GM19372 (cell line): Measurements from ENCODE around the gene TBC1D28.
A peak's percentile ranks its signal among the peaks of the same experiment; 100 is the strongest.
"Not testable (repeated sequence)": the region's sequence is repeated elsewhere in the genome, so short reads cannot be mapped to it uniquely, and the experiment has no call there.

Experiments
- ATAC-seq: cut with Tn5 transposase; IDR thresholded peaks from one replicate; pipeline ENCODE4 v1.9.1; 2021; ENCODE audit warnings: mild to moderate bottlenecking, low read depth, moderate library complexity; ENCODE audit not compliant: unreplicated experiment

Gene TBC1D28

DNA sequence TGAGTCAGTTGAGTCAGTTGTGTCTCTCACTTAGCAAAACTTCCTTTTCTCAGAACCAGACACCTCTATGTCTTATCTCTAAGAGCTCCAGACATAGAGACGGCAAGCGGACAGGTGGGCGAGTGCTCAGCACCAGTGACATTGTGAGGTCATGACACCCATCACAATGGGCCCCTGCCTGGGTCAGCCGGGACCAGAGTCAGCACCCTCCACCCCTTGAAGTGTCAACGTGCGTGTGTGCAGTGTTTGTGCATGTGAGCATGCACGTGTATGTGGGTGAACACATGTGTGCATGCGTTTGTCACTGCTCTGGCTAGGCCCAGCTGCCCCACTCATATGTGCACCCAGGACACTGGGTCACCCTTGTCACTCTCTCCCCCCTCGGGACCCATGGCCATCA lies at the start of gene TBC1D28:
TBC1D28 (minus strand) TSS at position 101 of the 400 bp plus-strand sequence. CDS start 3,039 bp downstream, outside the sequence.
- ATAC-seq, result not testable (repeated sequence)

DNA sequence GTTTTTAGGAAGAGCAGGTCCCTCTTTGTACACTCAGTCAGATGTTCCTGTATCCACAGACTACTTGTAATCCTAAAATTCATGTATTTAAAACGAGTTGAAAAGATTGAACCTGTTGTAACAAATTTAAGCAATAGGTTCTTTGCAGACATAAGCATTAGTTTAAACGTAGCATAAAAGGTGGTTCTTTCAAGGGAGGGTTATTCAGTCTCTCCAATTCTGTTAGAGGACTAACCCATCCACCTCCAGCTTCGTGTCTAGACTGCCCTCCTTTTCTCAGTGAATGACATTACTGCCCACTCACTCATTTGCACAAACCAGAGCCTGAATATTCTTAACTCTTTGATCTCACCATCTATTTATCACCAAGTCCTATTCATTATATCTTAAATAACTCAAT lies 38.5 kb upstream of the TBC1D28 start:
- ATAC-seq, result not testable (repeated sequence)

DNA sequence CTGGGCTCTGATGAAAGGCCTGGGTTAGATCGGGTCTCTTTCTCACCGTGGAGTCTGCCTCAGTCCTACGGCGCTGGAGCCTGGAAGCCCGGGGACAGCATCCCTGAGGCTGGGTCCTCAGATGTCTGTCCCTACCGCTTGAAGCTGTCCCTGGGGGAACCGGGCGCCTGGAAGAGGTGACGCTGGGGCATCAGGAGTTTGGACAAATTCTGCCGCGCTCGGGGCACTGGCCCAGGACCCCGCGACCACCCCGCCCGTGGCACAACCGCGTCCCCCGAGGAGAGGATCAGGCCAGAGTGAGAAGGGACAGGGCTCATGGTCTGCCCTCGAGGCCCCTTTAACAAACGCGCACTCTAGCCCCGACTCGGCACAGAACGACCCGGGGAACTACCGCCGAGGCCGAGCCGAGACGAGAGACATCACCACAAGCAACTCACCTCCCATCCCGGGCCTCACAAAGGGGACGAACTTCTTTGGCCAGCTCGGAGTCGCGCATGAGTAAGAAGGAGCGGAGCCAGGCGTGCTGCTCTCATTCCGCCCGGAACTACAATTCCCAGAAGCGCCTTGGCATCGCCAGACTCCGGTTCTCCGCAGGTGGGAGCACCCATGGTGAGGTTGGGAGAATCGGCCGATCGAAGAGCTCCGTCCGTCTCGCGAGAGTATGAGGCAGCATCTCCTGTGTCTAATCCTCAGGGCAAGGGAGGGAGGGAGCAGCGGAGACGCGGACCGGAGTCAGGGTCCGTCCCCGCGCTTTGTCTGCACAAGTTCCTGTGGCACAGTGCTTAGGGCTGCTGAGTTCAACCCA lies 37.8 kb upstream of the TBC1D28 start, which contains the start of gene FOXO3B:
FOXO3B (minus strand) TSS at position 548 of the 805 bp plus-strand sequence. CDS start 663 bp downstream, outside the sequence.
- peak; percentile 73 for ATAC-seq

DNA sequence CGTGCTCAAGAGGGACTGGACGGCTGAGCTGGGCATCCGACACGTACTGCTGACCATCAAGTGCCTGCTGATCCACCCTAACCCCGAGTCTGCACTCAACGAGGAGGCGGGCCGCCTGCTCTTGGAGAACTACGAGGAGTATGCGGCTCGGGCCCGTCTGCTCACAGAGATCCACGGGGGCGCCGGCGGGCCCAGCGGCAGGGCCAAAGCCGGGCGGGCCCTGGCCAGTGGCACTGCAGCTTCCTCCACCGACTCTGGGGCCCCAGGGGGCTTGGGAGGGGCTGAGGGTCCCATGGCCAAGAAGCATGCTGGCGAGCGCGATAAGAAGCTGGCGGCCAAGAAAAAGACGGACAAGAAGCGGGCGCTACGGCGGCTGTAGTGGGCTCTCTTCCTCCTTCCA lies 33.2 kb upstream of the TBC1D28 start:
- ATAC-seq, result not testable (repeated sequence)

DNA sequence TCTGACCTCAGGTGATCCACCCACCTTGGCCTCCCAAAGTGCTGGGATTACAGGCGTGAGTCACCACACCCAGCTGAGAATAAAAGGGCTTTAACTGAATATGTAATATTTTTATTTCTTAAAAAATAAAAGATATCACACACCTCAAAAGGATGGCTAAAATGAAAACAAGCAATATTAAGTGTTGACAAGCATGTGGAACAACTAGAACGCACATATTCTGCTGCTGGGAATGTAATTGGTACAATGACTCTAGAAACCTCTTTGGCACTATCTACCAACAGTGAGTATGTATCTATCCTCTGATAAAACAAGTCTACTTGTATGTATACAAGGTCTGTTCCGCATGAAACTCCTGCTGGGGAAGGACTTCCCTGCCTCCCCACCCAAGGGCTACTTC lies 32.7 kb upstream of the TBC1D28 start:
- not testable (repeated sequence) for ATAC-seq

DNA sequence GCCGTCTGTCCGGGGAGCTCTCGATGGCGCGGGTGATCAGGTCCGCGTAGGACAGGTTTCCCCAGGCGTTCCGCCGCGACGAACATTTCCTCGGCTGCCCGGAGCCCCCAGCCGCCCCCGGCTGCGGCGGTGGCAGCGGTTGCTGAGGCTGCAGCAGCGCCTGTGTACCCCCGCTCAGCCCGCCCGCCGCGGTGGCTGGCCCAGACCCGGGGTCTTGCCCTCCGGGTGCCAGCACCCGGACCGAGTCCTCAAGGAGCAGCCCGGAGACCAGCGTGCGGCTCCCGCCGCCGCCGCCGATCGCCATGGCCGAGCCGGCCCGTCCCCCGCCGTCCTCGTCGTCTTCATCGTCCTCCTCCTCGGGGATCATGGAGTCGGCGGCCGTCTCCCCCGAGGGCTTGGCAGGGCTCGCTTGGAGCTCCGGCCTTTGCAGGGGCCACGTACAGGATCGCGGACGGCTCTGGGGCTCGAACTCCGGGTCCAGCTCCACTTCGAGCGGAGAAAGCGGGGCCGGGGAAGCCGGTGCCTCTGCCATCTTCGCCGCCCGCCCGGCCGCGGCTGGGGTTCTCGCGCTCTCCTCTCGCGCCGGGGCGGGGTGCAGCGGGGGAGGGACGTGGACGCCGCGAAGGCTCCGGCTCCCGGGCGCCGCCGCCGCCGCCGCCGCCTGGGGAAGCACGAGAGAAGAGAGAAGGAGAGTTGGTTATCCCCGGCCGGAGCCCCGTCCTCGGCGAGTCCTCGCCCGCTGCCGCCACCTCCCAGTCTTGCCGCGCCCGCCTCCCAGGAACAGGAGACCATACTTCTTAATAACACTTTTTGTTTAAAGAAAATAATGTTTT lies 28.4 kb upstream of the TBC1D28 start:
- ATAC-seq, result not testable (repeated sequence)

DNA sequence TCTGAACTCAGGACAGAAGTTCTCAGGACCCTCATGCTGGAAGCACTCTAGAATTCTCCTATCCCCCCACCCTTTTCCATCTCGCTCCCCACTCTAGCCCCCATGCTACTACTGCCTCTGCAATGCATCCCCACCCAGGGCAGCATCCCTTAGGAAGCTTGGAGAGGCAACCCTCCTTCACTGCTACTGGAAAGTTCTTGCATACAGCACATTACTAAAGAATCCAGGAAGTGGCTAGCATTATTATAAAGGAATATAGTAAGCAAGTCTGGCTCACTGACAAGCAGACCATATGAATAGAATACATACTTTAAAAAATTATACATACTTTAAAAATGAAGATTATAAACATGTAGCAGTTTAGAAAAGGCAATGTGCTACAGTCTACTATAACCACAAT lies 24.4 kb upstream of the TBC1D28 start:
- ATAC-seq, result not testable (repeated sequence)

DNA sequence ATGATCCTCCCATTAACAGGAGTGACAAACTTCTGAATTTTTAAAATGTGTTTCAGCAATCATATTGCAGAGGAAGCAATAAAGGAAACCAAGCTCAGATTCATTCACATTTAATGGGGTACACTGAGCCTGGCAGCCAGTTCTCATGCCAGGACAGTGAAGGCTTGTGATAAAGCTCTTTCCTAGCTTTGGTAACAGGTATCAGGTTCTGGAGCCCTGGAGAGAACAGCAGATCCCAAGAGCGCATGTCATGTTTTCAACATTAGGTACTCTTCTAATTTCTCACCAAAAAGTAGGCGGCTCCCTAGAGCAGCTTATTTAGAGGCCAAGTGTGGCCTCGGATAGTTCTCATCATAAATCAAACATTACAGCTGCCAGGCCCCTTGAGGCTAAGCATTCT lies 23.3 kb upstream of the TBC1D28 start:
- ATAC-seq, result not testable (repeated sequence)

DNA sequence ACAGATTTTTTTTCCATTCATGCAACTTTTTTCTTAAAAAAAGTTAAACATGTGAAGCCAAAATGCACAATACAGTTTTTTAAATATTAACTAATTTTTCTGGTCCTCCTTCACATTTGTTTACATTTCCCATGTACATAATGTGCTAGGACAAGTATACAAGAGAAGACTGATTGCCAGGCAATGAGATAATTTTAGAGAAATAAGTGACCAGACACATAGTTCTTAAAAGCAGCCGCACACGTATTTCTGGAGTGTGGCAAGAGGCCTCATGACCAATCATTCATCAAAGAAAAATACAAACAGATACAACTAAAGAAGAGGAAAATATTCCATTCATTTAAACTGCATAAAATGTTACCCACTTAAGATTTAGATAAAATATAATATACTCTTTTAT lies 22.1 kb upstream of the TBC1D28 start:
- ATAC-seq, result not testable (repeated sequence)

DNA sequence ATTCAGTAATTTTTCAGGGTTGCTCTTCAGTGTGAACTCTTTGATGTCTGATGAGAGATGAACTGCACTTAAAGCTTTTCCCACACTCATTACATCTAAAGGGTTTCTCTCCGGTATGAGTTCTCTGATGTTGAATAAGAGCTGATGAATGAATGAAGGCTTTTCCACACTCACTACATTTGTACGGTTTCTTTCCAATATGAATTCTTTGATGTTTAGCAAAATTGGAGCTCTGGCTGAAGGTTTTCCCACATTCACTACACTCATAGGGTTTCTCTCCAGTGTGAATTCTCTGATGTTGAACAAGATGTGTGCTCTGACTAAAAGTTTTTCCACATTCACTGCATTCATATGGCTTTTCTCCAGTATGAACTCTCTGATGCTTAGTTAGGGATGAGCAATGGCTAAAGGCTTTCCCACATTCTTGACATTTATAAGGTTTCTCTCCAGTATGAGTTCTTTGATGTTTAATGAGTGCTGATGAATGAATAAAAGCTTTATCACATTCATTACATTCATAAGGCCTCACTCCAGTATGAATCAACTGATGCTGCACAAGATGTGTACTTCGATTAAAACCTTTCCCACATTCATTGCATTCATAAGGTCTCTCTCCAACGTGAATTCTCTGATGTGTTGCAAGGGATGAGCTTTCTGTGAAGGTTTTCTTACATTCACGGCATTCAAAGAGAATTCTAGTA lies 17.9 kb upstream of the TBC1D28 start:
- ATAC-seq, result not testable (repeated sequence)

DNA sequence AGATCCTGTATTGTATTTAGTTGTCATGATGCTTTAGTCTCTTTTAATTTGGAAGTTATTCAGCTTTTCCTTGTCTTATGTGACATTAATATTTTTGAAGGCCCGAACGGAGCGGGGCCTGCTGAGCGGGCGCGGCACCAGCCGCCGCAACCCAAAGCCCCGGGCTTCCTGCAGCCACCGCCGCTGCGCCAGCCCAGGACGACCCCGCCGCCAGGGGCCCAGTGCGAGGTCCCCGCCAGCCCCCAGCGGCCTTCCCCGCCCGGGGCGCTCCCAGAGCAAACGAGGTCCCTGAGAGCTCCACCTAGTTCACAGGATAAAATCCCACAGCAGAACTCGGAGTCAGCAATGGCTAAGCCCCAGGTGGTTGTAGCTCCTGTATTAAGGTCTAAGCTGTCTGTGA lies 5.9 kb upstream of the TBC1D28 start:
- not testable (repeated sequence) for ATAC-seq

DNA sequence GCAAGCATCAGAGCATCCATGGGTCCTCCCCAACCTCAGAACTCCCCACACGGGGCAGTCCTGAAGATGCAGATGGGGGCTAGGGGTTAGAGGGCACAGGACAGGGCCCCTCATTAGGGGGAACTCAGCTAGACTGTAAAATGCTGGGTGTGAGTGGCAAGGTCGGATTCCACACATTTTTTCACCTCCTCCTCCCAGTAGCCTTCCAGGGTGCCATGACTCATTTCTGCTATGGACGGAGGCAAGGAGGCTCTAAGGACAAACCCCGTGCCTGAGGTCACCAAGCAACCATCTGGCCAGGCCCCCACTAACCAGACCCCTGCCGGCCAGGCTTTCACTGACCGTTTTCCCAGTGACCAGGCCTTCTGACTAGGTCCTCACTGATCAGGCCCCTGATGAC lies 1.1 kb downstream of the TBC1D28 start:
- ATAC-seq, result not testable (repeated sequence)

DNA sequence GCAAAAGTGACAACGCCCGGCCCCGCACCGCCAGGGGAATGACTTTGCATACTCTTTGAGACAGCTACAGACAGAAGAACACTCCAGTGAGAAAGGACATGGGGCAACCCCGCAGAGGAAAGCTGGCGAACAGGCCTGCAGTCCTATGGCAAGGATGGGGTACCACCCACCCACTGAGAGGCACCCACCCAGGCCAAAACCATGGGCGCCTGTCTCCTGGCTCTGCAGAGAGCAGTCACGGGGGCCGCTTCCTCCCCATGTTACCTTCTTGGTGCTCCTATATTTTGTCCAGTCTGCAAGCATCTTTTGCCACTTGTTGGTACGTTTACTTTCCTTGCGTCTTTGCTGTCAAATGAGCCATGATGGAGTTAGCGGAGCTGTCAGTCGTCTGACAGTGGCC lies 5.8 kb downstream of the TBC1D28 start:
- not testable (repeated sequence) for ATAC-seq

DNA sequence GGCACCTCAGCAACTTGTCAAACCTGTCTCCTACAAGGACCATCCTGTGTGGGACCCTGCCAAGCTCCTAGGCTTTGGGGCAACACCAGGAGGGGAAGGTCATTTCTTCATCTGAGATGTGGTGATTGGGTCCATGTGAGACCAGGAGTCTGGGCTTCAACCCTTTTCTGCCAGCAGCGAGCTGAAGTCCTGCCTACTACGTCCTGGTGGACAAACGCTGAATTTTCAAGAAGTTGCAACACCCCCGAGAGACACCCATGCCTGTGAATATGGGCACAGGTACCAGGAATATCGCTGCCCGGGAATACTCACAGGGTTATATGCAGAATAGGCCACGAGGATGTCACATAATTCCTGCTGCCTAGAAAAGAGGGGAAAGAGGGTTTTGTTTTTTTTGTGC lies 8.0 kb downstream of the TBC1D28 start:
- not testable (repeated sequence) for ATAC-seq

DNA sequence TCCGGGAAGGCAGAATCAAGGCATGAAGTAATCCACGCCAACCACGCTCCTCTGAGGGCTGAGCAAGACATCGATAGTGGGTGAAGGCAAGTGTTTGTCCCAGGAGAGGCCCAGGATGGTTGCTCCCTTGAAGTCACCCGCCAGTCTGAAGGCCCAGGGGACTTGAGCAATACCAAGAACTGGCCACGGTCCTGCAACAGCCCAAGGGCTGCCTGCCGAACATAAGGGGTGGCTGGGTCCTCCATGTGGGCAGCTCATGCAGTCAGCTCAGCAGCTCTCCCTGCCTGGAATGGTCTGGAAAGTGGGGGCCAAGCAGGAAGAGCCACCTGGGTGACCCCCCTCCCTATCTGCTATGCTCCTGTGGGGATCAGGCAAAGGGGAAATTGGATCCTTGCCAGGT lies 8.4 kb downstream of the TBC1D28 start:
- not testable (repeated sequence) for ATAC-seq

DNA sequence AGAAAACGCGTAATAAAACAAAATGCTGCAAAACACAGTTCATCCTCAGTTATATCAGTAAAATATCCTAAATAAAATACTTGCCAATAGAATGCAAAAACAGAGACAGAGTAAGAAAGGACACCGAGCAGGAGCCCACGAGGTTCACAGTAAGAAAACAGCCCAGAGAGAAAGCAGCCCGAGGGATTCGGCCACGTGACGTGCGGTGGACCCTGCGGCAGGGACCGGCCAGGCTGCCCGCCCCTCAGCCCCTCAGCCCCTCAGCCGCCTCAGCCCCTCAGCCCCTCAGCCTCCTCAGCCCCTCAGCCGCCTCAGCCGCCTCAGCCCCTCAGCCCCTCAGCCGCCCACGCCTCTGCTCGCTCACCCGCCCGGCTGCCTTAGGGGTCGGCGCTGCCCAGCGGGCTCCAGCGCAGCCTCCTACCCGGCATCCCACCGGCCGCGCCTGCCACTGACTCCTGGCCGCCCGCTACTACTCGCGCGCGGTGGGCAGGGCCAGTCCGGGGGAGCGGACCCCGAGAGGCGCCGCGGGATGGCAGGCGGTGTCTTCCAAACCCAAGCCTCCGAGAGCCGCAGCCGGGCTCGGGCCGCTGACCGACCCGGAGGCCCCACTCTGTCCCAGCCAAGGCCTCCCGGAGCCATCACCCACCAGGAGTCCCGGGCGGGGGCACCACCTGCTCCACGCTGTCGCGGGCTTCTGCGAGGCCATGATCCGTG lies 9.5 kb downstream of the TBC1D28 start:
- ATAC-seq, result not testable (repeated sequence)

DNA sequence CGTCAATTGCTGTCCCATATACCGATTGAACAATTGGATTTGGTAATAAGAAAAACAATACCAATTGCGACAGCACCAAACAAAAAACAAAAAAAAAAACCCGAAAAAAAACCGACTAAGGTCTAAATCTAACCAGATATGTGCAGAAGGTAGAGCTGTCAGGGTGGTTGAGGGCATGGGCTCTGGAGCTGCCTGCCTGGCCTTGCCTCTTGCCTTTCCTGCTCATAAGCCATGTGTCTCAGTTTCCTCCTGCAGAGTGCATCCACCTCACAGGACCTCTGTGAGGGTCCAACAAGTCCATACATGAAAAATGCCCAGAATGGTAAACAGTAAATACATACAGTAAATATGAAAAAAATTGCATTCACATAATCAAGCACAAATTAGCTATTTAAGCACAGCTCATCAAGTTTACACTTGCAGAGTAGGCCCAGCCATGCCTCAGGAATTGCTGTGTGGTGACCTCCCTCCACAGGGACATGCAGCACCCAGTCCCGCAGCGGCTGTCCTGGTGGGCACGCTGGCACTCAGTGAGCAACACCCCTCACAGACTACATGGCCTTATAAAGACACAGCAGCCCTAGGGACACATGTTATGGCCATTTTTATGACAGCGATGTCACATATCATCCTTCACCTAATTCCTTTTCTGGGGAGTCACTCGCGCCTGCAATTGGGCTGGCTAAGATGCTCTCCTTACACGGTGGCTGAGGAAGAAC lies 17.9 kb downstream of the TBC1D28 start:
- ATAC-seq, result no peak

DNA sequence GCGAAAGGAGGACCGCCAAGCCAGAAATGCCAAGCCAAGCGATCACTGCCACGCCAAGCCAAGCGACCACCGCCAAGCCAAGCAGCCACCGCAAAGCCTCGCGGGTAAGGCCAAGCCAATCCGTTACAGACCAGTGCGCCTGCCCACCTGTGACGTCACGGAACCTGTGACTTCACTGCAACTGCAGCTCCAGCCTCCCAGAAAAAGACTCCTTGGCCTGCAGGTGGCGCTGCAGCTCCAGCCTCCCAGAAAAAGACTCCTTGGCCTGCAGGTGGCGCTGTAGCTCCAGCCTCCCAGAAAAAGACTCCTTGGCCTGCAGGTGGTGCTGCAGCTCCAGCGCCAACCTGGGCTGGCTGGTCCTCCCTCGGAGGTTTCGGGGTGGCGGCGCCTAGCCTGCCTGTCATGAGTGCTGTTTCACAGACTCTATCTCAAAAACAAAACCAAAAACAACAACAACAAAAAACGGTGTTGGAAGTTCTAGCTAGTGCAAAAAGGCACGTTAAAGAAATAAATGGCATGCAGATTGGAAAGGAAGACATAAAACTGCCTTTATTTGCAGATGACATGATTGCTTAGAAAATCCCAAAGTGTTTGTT lies 18.6 kb downstream of the TBC1D28 start:
- peak; percentile 81 for ATAC-seq
